Kidney (tissue), 14 donors: Measurements from ENCODE around the gene CRYL1. TPM values are rescaled to one million over a fixed set of nuclear protein-coding genes. Genes with fewer than 3 reads are reported as not detected.

ENCODE experiments used
- DNase-seq, 5 donors: peaks; one replicate each; pipeline ENCODE4 v3.0.0-alpha.2; 2013 to 2020
- FAIRE-seq: peaks from 2 replicates; lab custom pipeline; 2012; peaks lifted over from hg19 to GRCh38; lab: Jason Lieb, UNC
- H3K27ac ChIP-seq, 2 donors: one replicate each; pipeline ENCODE4 v1.7.0; 2013; ENCODE audit warnings: low read depth in 2 of 2, low read length in 2 of 2, inconsistent platforms in 1 of 2
- H3K27me3 ChIP-seq: one replicate; pipeline ENCODE4 v1.7.1; 2013; ENCODE audit warnings: low read length, inconsistent platforms; ENCODE audit not compliant: control insufficient read depth, insufficient read depth
- H3K36me3 ChIP-seq, 3 donors: one replicate each; pipeline versions ENCODE4 v1.7.0 to v1.7.1; 2013; ENCODE audit warnings: low read length in 3 of 3, control low read depth in 1 of 3, inconsistent platforms in 1 of 3; ENCODE audit not compliant: insufficient read depth in 3 of 3, control insufficient read depth in 2 of 3
- H3K4me1 ChIP-seq, 3 donors: one replicate each; pipeline versions ENCODE4 v1.7.0 to v1.7.1; 2013; ENCODE audit warnings: low read length in 3 of 3, inconsistent platforms in 1 of 3, low read depth in 1 of 3; ENCODE audit not compliant: control insufficient read depth in 2 of 3, insufficient read depth in 2 of 3
- H3K4me3 ChIP-seq, 3 donors: one replicate each; pipeline versions ENCODE4 v1.7.0 to v1.8.1; 2013; ENCODE audit warnings: low read length in 3 of 3, control low read depth in 1 of 3, inconsistent platforms in 1 of 3
- H3K9ac ChIP-seq, 3 donors: one replicate each; pipeline versions ENCODE4 v1.7.0 to v1.7.1; 2013; ENCODE audit warnings: low read length in 3 of 3, control low read depth in 1 of 3, inconsistent platforms in 1 of 3
- H3K9me3 ChIP-seq, 3 donors: one replicate each; pipeline versions ENCODE4 v1.7.0 to v1.7.1; 2013; ENCODE audit warnings: low read length in 3 of 3, control low read depth in 1 of 3, inconsistent platforms in 1 of 3; ENCODE audit not compliant: control insufficient read depth in 2 of 3, insufficient read depth in 1 of 3
- intact Hi-C: fragments of 100-400 bp; cut with DNase I; formaldehyde crosslinking; loops from one replicate; pipeline ENCODE4 v1.11.1; 2022
- polyA plus RNA-seq: library from polyadenylated mRNA; stranded (reverse); fragments of 350-450 nt; fragmentation: Illumina TruSeq; extraction: RNeasy Lipid Tissue Mini Kit (QIAGEN cat#74804); gene quantifications from one replicate; pipeline ENCODE4 v1.2.3, GENCODE V29; 2014; ENCODE audit warnings: low read depth, low replicate concordance; ENCODE audit not compliant: insufficient read depth
- total RNA-seq: library from RNA; stranded (reverse); fragmentation: NEBNext Ultra II Directional; extraction: Animal tissue kit (Norgen Biotek cat#: 25700); gene quantifications from one replicate; pipeline ENCODE4 v1.2.1, GENCODE V29; 2021
- TF ChIP-seq, protein P1 (sequence below): IDR thresholded peaks from 3 replicates; pipeline ENCODE4 v1.5.1; 2012; ENCODE audit warnings: mild to moderate bottlenecking, moderate library complexity, borderline replicate concordance; ENCODE audit not compliant: insufficient read depth; ENCODE audit errors: extremely low read depth
- donor health status: control.
- donor health status: control.
- donor health status: control.
- donor health status: control.
- donor health status: control.
- donor health status: DM: yes; HTN: yes; CAD: no.
- donor health status: Normal renal cell carcinoma (clear cell type).

The CRYL1 gene
- total and polyA plus RNA-seq, 2 donors from 2014 or later, result 130 to 462 TPM

DNA sequence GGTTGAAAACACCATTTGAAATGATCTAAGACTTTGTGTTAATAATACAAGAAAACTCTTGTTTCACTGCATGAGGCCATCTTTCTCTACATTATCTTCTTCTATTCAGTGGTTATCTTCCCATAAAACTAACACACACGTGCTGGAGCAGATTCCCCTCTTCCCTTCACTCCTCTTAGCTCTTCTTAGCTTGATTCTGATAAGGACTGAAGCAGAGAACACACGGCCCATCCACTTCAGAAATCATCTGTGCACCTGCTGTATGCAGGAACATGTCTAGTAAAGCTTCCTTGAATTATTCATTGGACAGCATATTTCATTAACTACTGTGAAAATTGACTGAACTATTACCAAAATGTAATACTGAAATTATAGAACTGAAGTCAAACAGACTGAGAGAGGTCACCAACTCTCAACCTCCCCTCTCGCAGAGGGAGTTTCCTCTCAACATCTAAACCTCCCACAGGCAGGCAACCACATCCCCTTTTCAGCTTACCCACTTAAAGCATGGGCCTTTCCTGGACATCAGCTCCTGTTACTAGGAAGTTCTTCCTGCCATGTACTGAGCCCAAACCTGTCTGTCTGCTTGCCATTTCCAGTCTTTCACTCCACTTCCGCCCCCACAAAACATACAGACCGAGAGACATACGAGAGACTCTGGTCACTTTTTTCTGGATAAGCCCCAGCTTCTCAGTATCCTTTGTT lies 113.9 kb downstream of the CRYL1 start:
- no peak overlapping the region for H3K4me3 ChIP-seq
- H3K36me3 ChIP-seq, result peaks cover 0 to 8% (median 0%) of the 10 kb centered on the region in 3 donors
- no peaks in the 10 kb centered on the region for H3K9me3 ChIP-seq
- peaks cover 0 to 2% (median 0%) of the 10 kb centered on the region in 3 donors for H3K4me1 ChIP-seq
- H3K9ac ChIP-seq, result no peak overlapping the region
- DNase-seq (no peak), FAIRE-seq (no peak)
- no peak overlapping the region for H3K27ac ChIP-seq
- TF ChIP-seq, protein P1, sequence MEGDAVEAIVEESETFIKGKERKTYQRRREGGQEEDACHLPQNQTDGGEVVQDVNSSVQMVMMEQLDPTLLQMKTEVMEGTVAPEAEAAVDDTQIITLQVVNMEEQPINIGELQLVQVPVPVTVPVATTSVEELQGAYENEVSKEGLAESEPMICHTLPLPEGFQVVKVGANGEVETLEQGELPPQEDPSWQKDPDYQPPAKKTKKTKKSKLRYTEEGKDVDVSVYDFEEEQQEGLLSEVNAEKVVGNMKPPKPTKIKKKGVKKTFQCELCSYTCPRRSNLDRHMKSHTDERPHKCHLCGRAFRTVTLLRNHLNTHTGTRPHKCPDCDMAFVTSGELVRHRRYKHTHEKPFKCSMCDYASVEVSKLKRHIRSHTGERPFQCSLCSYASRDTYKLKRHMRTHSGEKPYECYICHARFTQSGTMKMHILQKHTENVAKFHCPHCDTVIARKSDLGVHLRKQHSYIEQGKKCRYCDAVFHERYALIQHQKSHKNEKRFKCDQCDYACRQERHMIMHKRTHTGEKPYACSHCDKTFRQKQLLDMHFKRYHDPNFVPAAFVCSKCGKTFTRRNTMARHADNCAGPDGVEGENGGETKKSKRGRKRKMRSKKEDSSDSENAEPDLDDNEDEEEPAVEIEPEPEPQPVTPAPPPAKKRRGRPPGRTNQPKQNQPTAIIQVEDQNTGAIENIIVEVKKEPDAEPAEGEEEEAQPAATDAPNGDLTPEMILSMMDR, result no peak
- intact Hi-C loops, result no loop called here
- no peaks in the 10 kb centered on the region for H3K27me3 ChIP-seq

DNA sequence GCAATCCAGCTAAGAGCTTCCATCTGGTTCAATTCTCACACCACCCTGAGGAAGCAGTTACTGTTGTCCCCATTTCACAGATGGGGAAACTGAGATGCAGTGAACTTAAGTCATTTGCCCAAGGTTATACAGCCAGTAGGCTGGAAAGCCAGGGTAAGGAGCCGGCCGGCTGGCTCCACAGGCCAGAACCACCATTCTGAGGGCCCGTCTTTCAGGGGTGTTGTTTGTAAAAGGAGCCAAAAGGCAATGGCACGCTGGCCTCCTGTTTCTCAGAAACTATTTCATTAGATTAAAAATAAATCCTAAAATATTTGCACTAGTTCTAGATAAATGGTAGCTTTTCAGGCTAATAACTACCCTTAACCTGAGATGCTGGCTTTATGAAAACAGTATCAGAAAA lies 114.9 kb downstream of the CRYL1 start:
- H3K4me3 ChIP-seq, result no peak overlapping the region

DNA sequence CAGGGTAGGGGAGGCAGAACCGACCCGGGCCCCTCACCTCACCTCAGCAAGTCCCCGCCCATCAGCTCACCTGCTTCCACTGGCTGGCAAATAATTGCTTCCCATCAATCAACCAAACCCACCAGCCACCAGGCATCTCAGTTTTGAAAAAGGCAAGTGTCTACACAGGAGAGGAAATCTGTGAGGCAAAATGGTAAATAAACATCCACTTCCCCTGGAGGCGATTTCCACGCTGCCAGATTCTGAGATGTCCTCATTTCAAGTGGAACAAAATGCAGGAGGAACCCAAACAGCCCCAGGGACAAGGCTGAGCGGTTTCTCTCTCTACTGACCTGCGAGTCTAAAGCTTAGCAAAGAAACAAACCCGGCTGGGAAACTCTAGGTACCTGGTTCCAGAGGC lies 117.5 kb downstream of the CRYL1 start:
- intact Hi-C loops, result no loop called here
- FAIRE-seq, result no peak

More for the DNA sequence above, 114.9 kb downstream of the CRYL1 start:
- DNase-seq (peak in 1 of 5 donors; percentile 13), FAIRE-seq (no peak)
- no peaks in the 10 kb centered on the region for H3K9me3 ChIP-seq
- no peak overlapping the region for H3K9ac ChIP-seq
- peaks cover 0 to 18% (median 0%) of the 10 kb centered on the region in 3 donors for H3K36me3 ChIP-seq
- intact Hi-C loops, result no loop called here
- H3K27ac ChIP-seq, result no peak overlapping the region
- H3K4me1 ChIP-seq, result peaks cover 0 to 2% (median 0%) of the 10 kb centered on the region in 3 donors
- no peaks in the 10 kb centered on the region for H3K27me3 ChIP-seq
- TF ChIP-seq, protein P1, result no peak

More for the DNA sequence above, 117.5 kb downstream of the CRYL1 start:
- no peaks in the 10 kb centered on the region for H3K27me3 ChIP-seq
- H3K4me3 ChIP-seq, result no peak overlapping the region
- TF ChIP-seq, protein P1, result no peak
- H3K9me3 ChIP-seq, result no peaks in the 10 kb centered on the region
- H3K27ac ChIP-seq, result no peak overlapping the region
- DNase-seq, result peak in 1 of 5 donors; percentile 36
- no peaks in the 10 kb centered on the region for H3K4me1 ChIP-seq
- peaks cover 0 to 34% (median 7%) of the 10 kb centered on the region in 3 donors for H3K36me3 ChIP-seq
- no peak overlapping the region for H3K9ac ChIP-seq
